ENCODE measurements around the gene PPP4R4.

PPP4R4 gene

GRCh38 chr14:94320243-94320642 lies 146.1 kb downstream of the PPP4R4 start:
- no peak overlapping the region for H3K27ac ChIP-seq (ENCODE audit: low read length)
- no peaks in the 10 kb centered on the region for H4K20me1 ChIP-seq (ENCODE audit: insufficient read depth, low read length)
- H3K4me3 ChIP-seq (ENCODE audit: low read length), result no peak overlapping the region
- no peaks in the 10 kb centered on the region for H3K9me3 ChIP-seq (ENCODE audit: insufficient read depth, low read length)
- no peak overlapping the region for H3K4me2 ChIP-seq (ENCODE audit: low read length)
- TF ChIP-seq CTCF (IDR thresholded peaks at IDR 0.05; ENCODE audit: low read depth, low read length) (no peak), EZH2phosphoT487 (IDR thresholded peaks at IDR 0.05; ENCODE audit: low read depth) (no peak)
- no peak overlapping the region for H3K9ac ChIP-seq (ENCODE audit: low read length)
- no peaks in the 10 kb centered on the region for H3K27me3 ChIP-seq (ENCODE audit: low read depth, low read length)
- no peaks in the 10 kb centered on the region for H3K79me2 ChIP-seq (ENCODE audit: low read length)
- no peaks in the 10 kb centered on the region for H3K36me3 ChIP-seq (replicated peaks; ENCODE audit: low read depth, low read length)
- H2AFZ ChIP-seq (ENCODE audit: low read depth, low read length), result peak overlapping the region; percentile 84
- 0 out of 2 replicates have a peak, but pooled peaks cover 5% of the 10 kb centered on the region for H3K4me1 ChIP-seq (ENCODE audit: low read length)

- H3K4me3 ChIP-seq (ENCODE audit: low read length), result no peak overlapping the region
- H2AFZ ChIP-seq (ENCODE audit: low read depth, low read length), result no peak overlapping the region
- H4K20me1 ChIP-seq (ENCODE audit: insufficient read depth, low read length), result no peaks in the 10 kb centered on the region
- no peak overlapping the region for H3K9ac ChIP-seq (ENCODE audit: low read length)
- no peak overlapping the region for H3K27ac ChIP-seq (ENCODE audit: low read length)
- H3K36me3 ChIP-seq (replicated peaks; ENCODE audit: low read depth, low read length), result no peaks in the 10 kb centered on the region
- H3K4me1 ChIP-seq (ENCODE audit: low read length), result 0 out of 2 replicates have a peak, but pooled peaks cover 5% of the 10 kb centered on the region
- H3K4me2 ChIP-seq (ENCODE audit: low read length), result no peak overlapping the region
- no peaks in the 10 kb centered on the region for H3K27me3 ChIP-seq (ENCODE audit: low read depth, low read length)
- H3K9me3 ChIP-seq (ENCODE audit: insufficient read depth, low read length), result no peaks in the 10 kb centered on the region
- TF ChIP-seq EZH2phosphoT487 (IDR thresholded peaks at IDR 0.05; ENCODE audit: low read depth) (no peak), CTCF (IDR thresholded peaks at IDR 0.05; ENCODE audit: low read depth, low read length) (no peak)
- H3K79me2 ChIP-seq (ENCODE audit: low read length), result no peaks in the 10 kb centered on the region
Measured at GRCh38 chr14:94321421-94322271, 147.5 kb downstream of the PPP4R4 start.

GRCh38 chr14:94322648-94323570 lies 148.8 kb downstream of the PPP4R4 start, which contains the start of gene SERPINA6:
Gene SERPINA6 (minus strand): TSS chr14:94323336. CDS start chr14:94314648, 8,688 bp downstream.
- Histone ChIP-seq H3K9ac (ENCODE audit: low read length) (no peak within 1 kb of the TSS), H3K27me3 (ENCODE audit: low read depth, low read length) (no peaks in the 10 kb centered on the region), H3K27ac (ENCODE audit: low read length) (no peak within 1 kb of the TSS), H3K9me3 (ENCODE audit: insufficient read depth, low read length) (no peaks in the 10 kb centered on the region), H3K4me2 (ENCODE audit: low read length) (no peak within 1 kb of the TSS), H3K4me3 (ENCODE audit: low read length) (no peak within 1 kb of the TSS), H3K4me1 (ENCODE audit: low read length) (0 out of 2 replicates have a peak, but pooled peaks cover 5% of the 10 kb centered on the region), H3K36me3 (replicated peaks; ENCODE audit: low read depth, low read length) (no peaks in the 10 kb centered on the region), H3K79me2 (ENCODE audit: low read length) (no peaks in the 10 kb centered on the region), H4K20me1 (ENCODE audit: insufficient read depth, low read length) (no peaks in the 10 kb centered on the region), H2AFZ (ENCODE audit: low read depth, low read length) (no peak within 1 kb of the TSS)
- TF ChIP-seq CTCF (IDR thresholded peaks at IDR 0.05; ENCODE audit: low read depth, low read length) (no peak), EZH2phosphoT487 (IDR thresholded peaks at IDR 0.05; ENCODE audit: low read depth) (no peak)

GRCh38 chr14:94328196-94328595 lies 154.1 kb downstream of the PPP4R4 start:
- Histone ChIP-seq H4K20me1 (ENCODE audit: insufficient read depth, low read length) (no peaks in the 10 kb centered on the region), H3K4me1 (ENCODE audit: low read length) (no peaks in the 10 kb centered on the region), H3K4me2 (ENCODE audit: low read length) (no peak overlapping the region), H2AFZ (ENCODE audit: low read depth, low read length) (no peak overlapping the region), H3K36me3 (replicated peaks; ENCODE audit: low read depth, low read length) (no peaks in the 10 kb centered on the region), H3K9ac (ENCODE audit: low read length) (no peak overlapping the region), H3K4me3 (ENCODE audit: low read length) (no peak overlapping the region), H3K27me3 (ENCODE audit: low read depth, low read length) (no peaks in the 10 kb centered on the region), H3K9me3 (ENCODE audit: insufficient read depth, low read length) (no peaks in the 10 kb centered on the region), H3K27ac (ENCODE audit: low read length) (no peak overlapping the region), H3K79me2 (ENCODE audit: low read length) (no peaks in the 10 kb centered on the region)
- no peak for TF ChIP-seq CTCF (IDR thresholded peaks at IDR 0.05; ENCODE audit: low read depth, low read length)
- no peak for TF ChIP-seq EZH2phosphoT487 (IDR thresholded peaks at IDR 0.05; ENCODE audit: low read depth)

All from OCI-LY3 (cell line).